Activated T-helper 2 cell treated with anti-CD3 and anti-CD28 coated beads, Interferon-gamma antibody, Interleukin-2, Interleukin-4, amounts not matched to agents 10 μg/mL and 5 μg/mL and 100 μg/mL, durations not matched to agents 14 hours and 24 hours and 36 hours (primary cell): ENCODE measurements around the gene FAM241B. TPM values are rescaled to one million over a fixed set of nuclear protein-coding genes. Genes with fewer than 3 reads are reported as not detected.

Source experiments
- DNase-seq: peaks from one replicate; pipeline ENCODE4 v3.0.0; 2021; ENCODE audit warnings: low spot score
- H3K27ac Mint-ChIP-seq: one replicate; pipeline ENCODE4 v1.8.0; 2021; ENCODE audit warnings: mixed read lengths
- H3K27me3 Mint-ChIP-seq: one replicate; pipeline ENCODE4 v1.8.0; 2021; ENCODE audit warnings: low read depth, mixed read lengths
- H3K36me3 Mint-ChIP-seq: one replicate; pipeline ENCODE4 v1.8.0; 2021; ENCODE audit warnings: low read depth, mixed read lengths
- H3K4me1 Mint-ChIP-seq: one replicate; pipeline ENCODE4 v1.8.0; 2021; ENCODE audit warnings: low read depth, mixed read lengths
- H3K4me3 Mint-ChIP-seq: one replicate; pipeline ENCODE4 v1.8.0; 2021; ENCODE audit warnings: low read depth, mild to moderate bottlenecking, moderate library complexity, mixed read lengths
- H3K9me3 Mint-ChIP-seq: one replicate; pipeline ENCODE4 v1.8.0; 2021; ENCODE audit warnings: mixed read lengths
- intact Hi-C: fragments of 100-400 bp; cut with micrococcal nuclease; formaldehyde crosslinking; loops from one replicate; pipeline ENCODE4 v1.15.1; 2023
- total RNA-seq: library from RNA; stranded (reverse); gene quantifications from 2 replicates; pipeline ENCODE4 v1.2.3, GENCODE V29; 2022

FAM241B gene
- total RNA-seq, 1 donor from 2014 or later, result 9.3 TPM

GRCh38 chr10:69624245-69624786 is 5.7 kb upstream of the FAM241B start:
- intact Hi-C loops, result no loop called here
- Mint-ChIP-seq H3K27me3 (peaks cover 5% of the 10 kb centered on the region), H3K4me3 (no peak overlapping the region), H3K27ac (no peak overlapping the region), H3K36me3 (peaks cover 5% of the 10 kb centered on the region), H3K9me3 (peaks cover 18% of the 10 kb centered on the region), H3K4me1 (peaks cover 19% of the 10 kb centered on the region)
- DNase-seq, result no peak

GRCh38 chr10:69626826-69627225 is 3.2 kb upstream of the FAM241B start:
- Mint-ChIP-seq H3K4me3 (no peak overlapping the region), H3K36me3 (peaks cover 5% of the 10 kb centered on the region), H3K9me3 (peaks cover 18% of the 10 kb centered on the region), H3K4me1 (peaks cover 18% of the 10 kb centered on the region), H3K27me3 (peaks cover 5% of the 10 kb centered on the region), H3K27ac (no peak overlapping the region)
- no peak for DNase-seq
- intact Hi-C loops, result no loop called here

- intact Hi-C loops, result no loop called here
- Mint-ChIP-seq H3K36me3 (peaks cover 2% of the 10 kb centered on the region), H3K27ac (no peak overlapping the region), H3K4me3 (peak overlapping the region; percentile 22), H3K9me3 (peaks cover 8% of the 10 kb centered on the region), H3K27me3 (peaks cover 5% of the 10 kb centered on the region), H3K4me1 (peaks cover 11% of the 10 kb centered on the region)
- DNase-seq, result peak; percentile 5
Measured at GRCh38 chr10:69628891-69629290, 1.2 kb upstream of the FAM241B start.

GRCh38 chr10:69629519-69629896 is 539 bp upstream of the FAM241B start:
- Mint-ChIP-seq H3K27ac (no peak overlapping the region), H3K27me3 (peaks cover 5% of the 10 kb centered on the region), H3K4me3 (peak overlapping the region; percentile 66)

GRCh38 chr10:69630651-69631400 is 779 bp downstream of the FAM241B start:
- H3K4me1 Mint-ChIP-seq, result peaks cover 3% of the 10 kb centered on the region
- H3K9me3 Mint-ChIP-seq, result no peaks in the 10 kb centered on the region
- DNase-seq, result peak; percentile 5
- H3K27me3 Mint-ChIP-seq, result peaks cover 2% of the 10 kb centered on the region
- intact Hi-C loops, result no loop called here
- H3K4me3 Mint-ChIP-seq, result peak overlapping the region; percentile 69
- no peak overlapping the region for H3K27ac Mint-ChIP-seq
- no peaks in the 10 kb centered on the region for H3K36me3 Mint-ChIP-seq

More at GRCh38 chr10:69629519-69629896, 539 bp upstream of the FAM241B start:
- intact Hi-C loops, result no loop called here
- Mint-ChIP-seq H3K36me3 (no peaks in the 10 kb centered on the region), H3K4me1 (peaks cover 5% of the 10 kb centered on the region), H3K9me3 (peaks cover 2% of the 10 kb centered on the region)
- peak; percentile 7 for DNase-seq

- peak overlapping the region; percentile 69 for H3K4me3 Mint-ChIP-seq
- intact Hi-C loops, result no loop called here
- peaks cover 3% of the 10 kb centered on the region for H3K4me1 Mint-ChIP-seq
- H3K27me3 Mint-ChIP-seq, result peaks cover 2% of the 10 kb centered on the region
- no peaks in the 10 kb centered on the region for H3K36me3 Mint-ChIP-seq
- H3K9me3 Mint-ChIP-seq, result no peaks in the 10 kb centered on the region
- H3K27ac Mint-ChIP-seq, result no peak overlapping the region
- DNase-seq, result peak; percentile 7
Measured at GRCh38 chr10:69631566-69631965, 1.5 kb downstream of the FAM241B start.

GRCh38 chr10:69632516-69633199 is 2.6 kb downstream of the FAM241B start:
- H3K9me3 Mint-ChIP-seq, result no peaks in the 10 kb centered on the region
- no peak for DNase-seq
- no peak overlapping the region for H3K4me3 Mint-ChIP-seq

GRCh38 chr10:69633673-69634635 is 3.9 kb downstream of the FAM241B start:
- Mint-ChIP-seq H3K36me3 (no peaks in the 10 kb centered on the region), H3K27me3 (no peaks in the 10 kb centered on the region), H3K4me1 (peaks cover 3% of the 10 kb centered on the region), H3K27ac (no peak overlapping the region), H3K9me3 (no peaks in the 10 kb centered on the region), H3K4me3 (no peak overlapping the region)
- intact Hi-C loops, result no loop called here
- DNase-seq, result no peak

More at GRCh38 chr10:69632516-69633199, 2.6 kb downstream of the FAM241B start:
- H3K27me3 Mint-ChIP-seq, result peaks cover 2% of the 10 kb centered on the region
- no peak overlapping the region for H3K27ac Mint-ChIP-seq
- intact Hi-C loops, result no loop called here
- H3K4me1 Mint-ChIP-seq, result peaks cover 3% of the 10 kb centered on the region
- H3K36me3 Mint-ChIP-seq, result no peaks in the 10 kb centered on the region

- intact Hi-C loops, result no loop called here
- no peaks in the 10 kb centered on the region for H3K27me3 Mint-ChIP-seq
Measured at GRCh38 chr10:69634759-69635425, 4.8 kb downstream of the FAM241B start.

GRCh38 chr10:69635428-69636272 is 5.6 kb downstream of the FAM241B start:
- H3K36me3 Mint-ChIP-seq, result no peaks in the 10 kb centered on the region
- no peak overlapping the region for H3K4me3 Mint-ChIP-seq
- no peaks in the 10 kb centered on the region for H3K9me3 Mint-ChIP-seq
- intact Hi-C loops, result no loop called here
- DNase-seq, result no peak
- H3K27me3 Mint-ChIP-seq, result no peaks in the 10 kb centered on the region
- peaks cover 3% of the 10 kb centered on the region for H3K4me1 Mint-ChIP-seq
- H3K27ac Mint-ChIP-seq, result no peak overlapping the region

More at GRCh38 chr10:69634759-69635425, 4.8 kb downstream of the FAM241B start:
- Mint-ChIP-seq H3K9me3 (no peaks in the 10 kb centered on the region), H3K36me3 (no peaks in the 10 kb centered on the region), H3K27ac (no peak overlapping the region), H3K4me1 (peaks cover 3% of the 10 kb centered on the region), H3K4me3 (no peak overlapping the region)
- no peak for DNase-seq

- Mint-ChIP-seq H3K27me3 (no peaks in the 10 kb centered on the region), H3K27ac (no peak overlapping the region), H3K4me1 (peaks cover 3% of the 10 kb centered on the region), H3K36me3 (no peaks in the 10 kb centered on the region), H3K4me3 (no peak overlapping the region), H3K9me3 (no peaks in the 10 kb centered on the region)
- no peak for DNase-seq
- intact Hi-C loops, result no loop called here
Measured at GRCh38 chr10:69636273-69636575, 6.2 kb downstream of the FAM241B start.
